DMS79 treated with DMSO at 0.1 percent for 48 hours (cell line): ENCODE data around the gene BLMH.

Experiments
- DNase-seq: peaks from one replicate; lab custom pipeline; 2025; lab: John Stamatoyannopoulos, UW

The BLMH gene

GRCh38 chr17:30199600-30199999 lies 92.1 kb downstream of the BLMH start:
- DNase-seq, result no peak
